Progenitor cell of endocrine pancreas (in vitro differentiated cells): ENCODE measurements around the gene MSMO1. TPM values are rescaled to one million over a fixed set of nuclear protein-coding genes. Genes with fewer than 3 reads are reported as not detected.

Experiments
- DNase-seq: peaks from one replicate; pipeline ENCODE4 v3.0.0; 2021; ENCODE audit warnings: low spot score; ENCODE audit not compliant: unreplicated experiment
- H3K27ac Mint-ChIP-seq: 2 replicates; pipeline ENCODE4 v1.8.0; 2021; ENCODE audit warnings: mild to moderate bottlenecking, moderate library complexity, mixed read lengths
- H3K27me3 Mint-ChIP-seq: 2 replicates; pipeline ENCODE4 v1.8.0; 2021; ENCODE audit warnings: mixed read lengths
- H3K36me3 Mint-ChIP-seq: 2 replicates; pipeline ENCODE4 v1.8.0; 2022; ENCODE audit warnings: mixed read lengths; ENCODE audit not compliant: insufficient read depth
- H3K4me1 Mint-ChIP-seq: 2 replicates; pipeline ENCODE4 v1.8.0; 2021; ENCODE audit warnings: low read depth, mixed read lengths
- H3K4me3 Mint-ChIP-seq: 2 replicates; pipeline ENCODE4 v1.8.0; 2021; ENCODE audit warnings: low read depth, mild to moderate bottlenecking, moderate library complexity, mixed read lengths
- H3K9me3 Mint-ChIP-seq: 2 replicates; pipeline ENCODE4 v1.8.0; 2021; ENCODE audit warnings: low read depth, mixed read lengths
- total RNA-seq: library from RNA; stranded (reverse); gene quantifications from 2 replicates; pipeline ENCODE4 v1.2.1, GENCODE V29; 2021
- TF ChIP-seq, protein P1 (sequence below): fragments of 200-600 bp; sonication (generic); IDR thresholded peaks from one replicate; pipeline ENCODE4 v1.5.0; 2021; ENCODE audit warnings: antibody characterized with exemption, mild to moderate bottlenecking; ENCODE audit not compliant: unreplicated experiment

The MSMO1 gene
- total RNA-seq, 1 donor from 2014 or later, result 87.1 TPM

- H3K4me3 Mint-ChIP-seq, result no peak overlapping the region
- no peak for DNase-seq
- no peaks in the 10 kb centered on the region for H3K9me3 Mint-ChIP-seq
Measured at GRCh38 chr4:165368567-165368966, 41.1 kb downstream of the MSMO1 start.

GRCh38 chr4:165369522-165369921 is 42.1 kb downstream of the MSMO1 start:
- DNase-seq, result no peak
- Mint-ChIP-seq H3K27me3 (no peaks in the 10 kb centered on the region), H3K9me3 (no peaks in the 10 kb centered on the region), H3K27ac (no peak overlapping the region), H3K36me3 (no peaks in the 10 kb centered on the region), H3K4me1 (no peaks in the 10 kb centered on the region), H3K4me3 (no peak overlapping the region)
- TF ChIP-seq, protein P1, sequence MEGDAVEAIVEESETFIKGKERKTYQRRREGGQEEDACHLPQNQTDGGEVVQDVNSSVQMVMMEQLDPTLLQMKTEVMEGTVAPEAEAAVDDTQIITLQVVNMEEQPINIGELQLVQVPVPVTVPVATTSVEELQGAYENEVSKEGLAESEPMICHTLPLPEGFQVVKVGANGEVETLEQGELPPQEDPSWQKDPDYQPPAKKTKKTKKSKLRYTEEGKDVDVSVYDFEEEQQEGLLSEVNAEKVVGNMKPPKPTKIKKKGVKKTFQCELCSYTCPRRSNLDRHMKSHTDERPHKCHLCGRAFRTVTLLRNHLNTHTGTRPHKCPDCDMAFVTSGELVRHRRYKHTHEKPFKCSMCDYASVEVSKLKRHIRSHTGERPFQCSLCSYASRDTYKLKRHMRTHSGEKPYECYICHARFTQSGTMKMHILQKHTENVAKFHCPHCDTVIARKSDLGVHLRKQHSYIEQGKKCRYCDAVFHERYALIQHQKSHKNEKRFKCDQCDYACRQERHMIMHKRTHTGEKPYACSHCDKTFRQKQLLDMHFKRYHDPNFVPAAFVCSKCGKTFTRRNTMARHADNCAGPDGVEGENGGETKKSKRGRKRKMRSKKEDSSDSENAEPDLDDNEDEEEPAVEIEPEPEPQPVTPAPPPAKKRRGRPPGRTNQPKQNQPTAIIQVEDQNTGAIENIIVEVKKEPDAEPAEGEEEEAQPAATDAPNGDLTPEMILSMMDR, result no peak

More at GRCh38 chr4:165368567-165368966, 41.1 kb downstream of the MSMO1 start:
- Mint-ChIP-seq H3K27ac (no peak overlapping the region), H3K27me3 (no peaks in the 10 kb centered on the region), H3K4me1 (no peaks in the 10 kb centered on the region), H3K36me3 (no peaks in the 10 kb centered on the region)
- TF ChIP-seq, protein P1, result no peak

- H3K9me3 Mint-ChIP-seq, result no peaks in the 10 kb centered on the region
- H3K27ac Mint-ChIP-seq, result no peak overlapping the region
- TF ChIP-seq, protein P1, result no peak
- DNase-seq, result no peak
- no peak overlapping the region for H3K4me3 Mint-ChIP-seq
- no peaks in the 10 kb centered on the region for H3K4me1 Mint-ChIP-seq
- H3K27me3 Mint-ChIP-seq, result peaks cover 4% of the 10 kb centered on the region
- H3K36me3 Mint-ChIP-seq, result no peaks in the 10 kb centered on the region
Measured at GRCh38 chr4:165370530-165370929, 43.1 kb downstream of the MSMO1 start.

- peaks cover 8% of the 10 kb centered on the region for H3K27me3 Mint-ChIP-seq
- TF ChIP-seq, protein P1, result no peak
- H3K36me3 Mint-ChIP-seq, result no peaks in the 10 kb centered on the region
- no peak overlapping the region for H3K4me3 Mint-ChIP-seq
- H3K9me3 Mint-ChIP-seq, result no peaks in the 10 kb centered on the region
- no peak for DNase-seq
- H3K27ac Mint-ChIP-seq, result no peak overlapping the region
- peaks cover 9% of the 10 kb centered on the region for H3K4me1 Mint-ChIP-seq
Measured at GRCh38 chr4:165375465-165375864, 48.0 kb downstream of the MSMO1 start.

GRCh38 chr4:165378398-165378744 is 50.9 kb downstream of the MSMO1 start:
- Mint-ChIP-seq H3K27me3 (peaks cover 8% of the 10 kb centered on the region), H3K4me3 (peak overlapping the region; percentile 79), H3K9me3 (no peaks in the 10 kb centered on the region), H3K27ac (no peak overlapping the region), H3K36me3 (no peaks in the 10 kb centered on the region), H3K4me1 (peaks cover 15% of the 10 kb centered on the region)
- TF ChIP-seq, protein P1, result no peak
- DNase-seq, result no peak
